Stimulated activated CD8-positive, alpha-beta memory T cell treated with anti-CD3 and anti-CD28 coated beads, Interleukin-4, amount 100 ng/mL, for 24 hours (primary cell): Measurements from ENCODE around the gene CTCF.

Experiments used
- DNase-seq: peaks from one replicate; pipeline ENCODE4 v3.0.0-alpha.2; 2020; ENCODE audit warnings: low read depth

Gene CTCF

DNA sequence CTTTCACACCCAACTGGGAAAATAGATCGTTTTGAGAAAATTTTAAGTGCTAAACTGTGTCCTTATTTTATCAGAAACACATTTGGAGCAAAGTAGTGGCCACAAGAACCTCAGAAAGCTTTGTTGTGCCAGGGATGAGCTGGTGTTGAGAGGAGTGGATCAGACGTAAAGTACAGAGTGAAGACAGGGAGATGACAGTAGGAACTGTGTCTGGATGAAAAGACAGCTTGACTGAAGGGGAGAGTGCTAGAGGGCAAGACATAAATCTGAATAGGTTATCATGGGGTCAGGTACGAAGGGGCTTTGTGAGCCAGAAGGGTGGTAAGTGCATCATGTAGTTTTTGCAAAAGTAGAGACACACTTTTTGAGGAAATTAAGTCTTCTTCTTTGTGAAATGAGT, 43.3 kb downstream of the CTCF start:
- no peak for DNase-seq

DNA sequence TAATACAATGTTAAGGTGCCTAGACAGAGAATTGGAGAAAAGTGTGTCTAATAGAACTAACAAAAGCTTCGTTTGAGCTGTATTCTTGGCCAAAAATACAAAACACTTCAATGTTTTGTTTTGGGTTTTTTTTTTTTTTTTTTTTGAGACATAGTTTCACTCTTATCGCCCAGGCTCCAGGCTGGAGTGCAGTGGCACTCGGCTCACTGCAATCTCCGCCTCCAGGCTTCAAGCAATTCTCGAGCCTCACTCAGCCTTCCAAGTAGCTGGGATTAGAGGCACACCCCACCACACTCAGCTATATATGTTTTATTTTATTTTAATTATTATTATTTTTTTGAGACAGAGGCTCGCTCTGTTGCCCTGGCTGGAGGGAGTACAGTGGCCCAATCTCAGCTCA, 44.3 kb downstream of the CTCF start:
- DNase-seq = no peak

DNA sequence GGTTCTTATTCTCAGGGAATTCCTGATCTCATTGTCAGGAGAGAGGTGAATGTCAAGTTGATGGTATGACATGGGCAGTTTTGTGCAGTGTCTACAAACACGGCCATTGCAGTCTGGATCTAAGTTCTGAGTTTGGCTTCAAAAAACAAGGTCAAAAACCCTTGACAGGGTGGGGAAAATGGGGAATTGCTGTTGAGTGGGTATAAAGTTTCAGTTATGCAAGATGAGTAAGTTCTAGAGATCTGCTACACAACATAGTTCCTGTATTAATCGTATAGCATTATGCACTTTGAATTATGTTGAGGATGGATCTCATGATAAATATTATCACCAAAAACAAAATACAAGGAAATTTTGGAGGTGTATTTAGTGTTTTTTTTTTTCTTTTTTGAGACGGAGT, 46.0 kb downstream of the CTCF start:
- no peak for DNase-seq

DNA sequence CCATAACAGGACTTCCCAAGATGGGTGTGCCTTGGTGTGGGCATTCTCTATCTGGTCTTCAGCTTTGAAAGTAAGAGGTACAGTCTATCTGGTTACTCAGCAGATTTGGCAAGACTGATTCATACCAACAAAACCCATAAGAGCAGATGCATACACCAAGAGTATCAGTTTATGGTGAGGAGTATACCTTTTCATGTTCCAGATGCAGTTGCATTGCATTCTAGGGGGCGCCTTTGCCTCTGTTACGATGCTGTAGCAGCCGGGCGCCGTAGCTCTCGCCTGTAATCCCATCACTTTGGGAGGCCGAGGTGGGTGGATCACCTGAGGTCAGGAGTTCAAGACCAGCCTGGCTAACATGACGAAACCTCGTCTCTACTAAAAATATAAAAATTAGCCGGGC, 51.5 kb downstream of the CTCF start:
- no peak for DNase-seq

DNA sequence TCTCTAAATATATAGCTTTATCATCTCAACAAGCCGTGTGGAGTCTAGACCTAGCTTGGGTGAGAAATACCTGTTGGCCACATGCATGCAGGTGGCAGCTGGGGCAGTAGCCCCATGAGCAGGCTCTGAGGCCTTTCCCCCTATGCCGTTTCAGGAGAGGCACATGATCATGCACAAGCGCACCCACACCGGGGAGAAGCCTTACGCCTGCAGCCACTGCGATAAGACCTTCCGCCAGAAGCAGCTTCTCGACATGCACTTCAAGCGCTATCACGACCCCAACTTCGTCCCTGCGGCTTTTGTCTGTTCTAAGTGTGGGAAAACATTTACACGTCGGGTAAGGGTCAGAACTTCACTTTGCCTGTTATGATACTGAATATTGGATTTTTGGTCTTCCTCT, 65.9 kb downstream of the CTCF start:
- no peak for DNase-seq

DNA sequence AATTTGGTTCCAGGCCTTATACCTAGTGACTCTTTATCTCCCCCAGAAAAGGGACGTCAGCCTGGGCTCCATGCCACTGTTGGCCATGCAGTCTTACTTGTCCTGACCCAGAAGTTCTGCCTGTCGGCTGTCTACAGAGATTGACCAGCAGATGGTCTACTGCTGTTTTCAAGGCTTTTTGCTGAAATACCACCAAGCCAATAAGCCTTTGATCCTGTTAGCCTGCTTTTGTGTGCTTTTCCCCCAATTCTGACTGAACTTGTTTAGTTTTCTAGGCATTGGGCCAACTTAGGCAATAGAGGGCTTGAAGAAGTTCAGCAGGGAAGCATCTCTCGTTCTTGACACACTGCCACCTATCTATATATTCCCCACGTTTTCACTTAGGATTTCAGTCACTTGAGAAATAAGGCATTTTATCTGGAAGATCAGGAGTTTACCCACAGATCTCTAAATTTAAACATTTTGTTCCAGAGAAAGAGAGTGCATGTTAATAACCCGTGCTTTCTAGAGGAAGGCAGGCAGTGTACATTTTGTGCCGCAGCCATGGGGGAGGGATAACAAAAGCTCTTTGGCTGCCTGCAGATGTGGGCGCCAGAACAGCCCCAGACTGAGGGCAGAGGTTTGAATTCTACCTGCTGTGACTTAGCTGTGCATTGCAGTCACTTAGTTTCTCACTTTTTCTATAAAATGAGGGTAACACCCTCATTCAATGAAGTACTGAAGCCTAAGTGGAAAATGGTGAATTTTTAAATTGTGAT, 70.3 kb downstream of the CTCF start:
- no peak for DNase-seq

DNA sequence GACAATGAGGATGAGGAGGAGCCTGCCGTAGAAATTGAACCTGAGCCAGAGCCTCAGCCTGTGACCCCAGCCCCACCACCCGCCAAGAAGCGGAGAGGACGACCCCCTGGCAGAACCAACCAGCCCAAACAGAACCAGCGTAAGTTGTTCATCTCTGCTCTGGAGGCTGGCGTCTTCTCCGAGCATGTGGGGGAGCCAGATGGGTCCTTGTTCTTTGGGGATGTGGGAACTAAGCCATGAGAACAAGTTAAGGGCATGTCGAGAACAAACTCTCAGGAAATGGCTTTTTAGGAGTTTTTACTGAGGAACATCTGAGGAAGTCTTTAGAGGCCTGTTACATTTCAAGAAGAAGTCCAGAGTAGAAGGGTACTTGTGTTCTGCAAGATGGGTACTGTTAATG, 74.4 kb downstream of the CTCF start:
- no peak for DNase-seq

DNA sequence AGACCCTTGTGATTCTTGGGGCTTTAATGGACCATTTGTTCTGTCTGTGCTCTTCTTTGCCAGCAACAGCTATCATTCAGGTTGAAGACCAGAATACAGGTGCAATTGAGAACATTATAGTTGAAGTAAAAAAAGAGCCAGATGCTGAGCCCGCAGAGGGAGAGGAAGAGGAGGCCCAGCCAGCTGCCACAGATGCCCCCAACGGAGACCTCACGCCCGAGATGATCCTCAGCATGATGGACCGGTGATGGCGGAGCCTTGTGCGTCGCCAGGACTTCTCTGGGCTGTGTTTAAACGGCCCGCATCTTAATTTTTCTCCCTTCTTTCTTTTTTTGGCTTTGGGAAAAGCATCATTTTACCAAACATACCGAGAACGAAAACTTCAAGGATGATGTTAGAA, 75.3 kb downstream of the CTCF start:
- DNase-seq = no peak

DNA sequence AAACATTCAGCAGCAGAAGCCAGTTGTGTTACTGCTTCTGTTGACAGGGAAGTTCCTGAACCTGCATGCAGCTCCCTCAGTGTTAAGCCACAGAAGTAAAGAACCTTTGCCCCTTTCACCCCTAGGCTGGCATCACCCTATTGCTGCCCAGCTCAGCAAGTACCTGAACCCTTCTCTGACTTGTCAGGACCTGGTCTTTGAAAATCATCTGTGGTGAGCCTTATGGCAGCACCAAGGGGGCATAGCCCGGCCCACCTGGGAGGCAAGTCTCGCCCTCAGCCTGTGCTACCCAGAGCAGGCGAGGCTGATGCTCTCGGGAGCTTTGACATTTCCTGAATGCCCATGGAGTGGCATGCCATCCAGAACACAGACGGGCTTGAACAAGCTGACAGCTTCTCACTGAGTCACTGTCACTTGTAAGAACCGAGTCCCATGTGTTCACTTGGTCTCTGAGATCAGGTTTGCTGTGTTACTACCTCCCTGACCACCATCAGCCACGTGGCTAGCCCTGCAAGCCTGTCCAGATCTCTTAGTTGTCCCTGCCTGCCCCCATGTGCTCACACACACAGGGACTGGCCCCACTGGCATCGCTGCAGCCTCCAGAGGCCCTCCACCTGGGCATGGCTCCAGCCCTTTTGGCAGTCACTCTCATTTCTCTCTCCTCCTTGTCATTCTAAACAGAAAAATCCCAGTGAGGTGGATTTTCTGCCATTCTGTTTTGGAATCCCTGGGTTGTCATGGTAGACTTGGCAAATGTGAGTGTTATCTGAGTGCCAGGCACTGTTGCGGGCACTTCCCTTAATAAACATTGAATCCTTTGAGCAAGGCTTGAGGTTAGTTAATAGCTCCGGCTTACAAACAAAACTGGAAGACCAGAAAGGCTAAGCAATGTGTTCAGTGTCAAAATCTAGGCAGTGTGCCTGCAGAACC, 79.7 kb downstream of the CTCF start:
- no peak for DNase-seq

DNA sequence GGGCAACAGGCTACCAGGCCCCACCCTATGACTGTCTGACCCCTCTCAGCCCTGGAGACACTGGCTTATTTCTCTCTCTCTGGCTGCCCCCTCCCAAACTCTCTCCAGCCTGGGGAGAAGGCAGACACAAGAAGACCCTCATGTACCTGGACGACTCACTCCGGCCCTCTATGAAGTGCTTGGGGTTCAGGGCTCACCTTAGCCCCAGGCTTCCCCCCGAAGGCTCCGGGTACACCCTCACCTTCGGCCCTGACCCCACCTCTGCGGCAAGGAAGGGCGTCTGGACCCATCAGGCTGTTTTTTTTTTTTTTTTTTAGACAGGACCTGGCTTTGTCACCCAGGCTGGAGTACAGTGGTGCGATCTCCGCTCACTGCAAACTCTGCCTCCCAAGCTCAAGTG, 81.7 kb downstream of the CTCF start:
- DNase-seq = no peak

DNA sequence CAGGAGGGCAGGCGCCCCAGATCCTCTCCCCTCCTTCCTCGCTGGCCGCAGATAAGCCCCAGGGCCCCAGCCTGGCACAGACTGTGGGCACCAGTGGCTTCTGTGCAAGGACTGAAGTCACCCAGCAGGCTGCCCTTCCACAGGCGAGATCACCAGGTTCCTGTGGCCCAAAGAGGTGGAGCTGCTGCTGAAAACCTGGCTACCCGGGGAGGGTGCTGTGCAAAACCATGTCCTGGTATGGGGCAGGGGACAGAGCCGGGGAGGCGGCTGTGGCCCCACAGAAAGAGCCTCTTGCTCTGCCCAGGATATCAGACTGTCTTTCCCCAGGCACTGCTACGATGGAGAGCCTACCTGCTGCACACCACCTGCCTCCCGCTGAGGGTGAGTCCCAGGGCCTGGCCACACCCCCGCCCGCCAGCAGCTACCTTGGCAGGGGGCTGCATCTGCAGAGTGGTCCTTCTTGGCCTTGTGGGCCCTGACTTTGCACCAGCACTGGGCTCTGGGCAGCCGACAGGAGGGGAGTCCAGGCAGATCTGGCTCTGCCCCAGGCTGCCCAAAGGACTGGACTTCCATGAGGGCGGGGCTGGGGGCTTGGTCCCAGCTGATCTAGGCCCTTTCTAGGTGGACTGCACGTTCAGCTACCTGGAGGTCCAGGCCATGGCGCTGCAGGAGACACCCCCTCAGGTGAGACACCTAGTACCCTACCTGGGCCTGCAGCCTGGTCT, 83.2 kb downstream of the CTCF start:
- no peak for DNase-seq

DNA sequence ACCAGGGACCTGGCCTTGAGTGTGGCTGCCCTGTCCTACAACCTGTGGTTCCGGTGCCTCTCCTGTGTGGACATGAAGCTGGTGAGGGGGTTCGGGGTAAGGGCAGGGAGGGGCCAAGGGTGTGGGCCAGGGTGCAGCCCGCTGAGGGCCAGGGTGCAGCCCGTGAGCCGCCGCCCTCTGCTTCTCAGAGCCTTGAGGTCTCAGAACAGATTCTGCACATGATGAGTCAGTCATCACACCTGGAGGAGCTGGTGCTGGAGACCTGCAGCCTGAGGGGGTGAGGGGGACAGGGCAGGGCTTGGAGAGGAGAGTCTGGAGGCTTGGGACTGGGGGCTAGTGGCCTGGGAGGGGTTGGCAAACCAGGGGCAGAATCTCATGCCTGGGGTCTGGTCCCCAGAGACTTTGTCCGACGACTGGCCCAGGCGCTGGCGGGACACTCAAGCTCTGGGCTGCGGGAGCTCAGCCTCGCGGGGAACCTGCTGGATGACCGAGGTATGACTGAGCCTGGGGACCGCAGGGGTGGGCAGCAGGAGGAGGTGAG, 84.9 kb downstream of the CTCF start:
- no peak for DNase-seq

DNA sequence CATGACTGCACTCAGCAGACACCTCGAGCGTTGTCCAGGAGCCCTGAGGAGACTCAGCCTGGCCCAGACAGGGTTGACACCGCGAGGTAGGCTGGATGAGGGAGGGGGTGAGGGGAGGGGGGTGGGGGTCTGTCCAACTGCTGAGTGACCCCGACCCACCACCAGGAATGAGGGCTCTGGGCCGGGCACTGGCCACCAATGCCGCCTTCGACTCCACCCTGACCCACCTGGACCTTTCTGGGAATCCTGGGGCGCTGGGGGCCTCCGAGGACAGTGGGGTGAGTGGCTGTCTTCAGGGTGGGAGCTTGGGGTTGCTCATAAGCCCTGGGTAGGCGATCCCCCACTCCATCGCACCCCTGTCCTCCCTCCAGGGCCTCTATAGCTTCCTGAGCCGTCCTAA, 85.4 kb downstream of the CTCF start:
- DNase-seq = no peak

DNA sequence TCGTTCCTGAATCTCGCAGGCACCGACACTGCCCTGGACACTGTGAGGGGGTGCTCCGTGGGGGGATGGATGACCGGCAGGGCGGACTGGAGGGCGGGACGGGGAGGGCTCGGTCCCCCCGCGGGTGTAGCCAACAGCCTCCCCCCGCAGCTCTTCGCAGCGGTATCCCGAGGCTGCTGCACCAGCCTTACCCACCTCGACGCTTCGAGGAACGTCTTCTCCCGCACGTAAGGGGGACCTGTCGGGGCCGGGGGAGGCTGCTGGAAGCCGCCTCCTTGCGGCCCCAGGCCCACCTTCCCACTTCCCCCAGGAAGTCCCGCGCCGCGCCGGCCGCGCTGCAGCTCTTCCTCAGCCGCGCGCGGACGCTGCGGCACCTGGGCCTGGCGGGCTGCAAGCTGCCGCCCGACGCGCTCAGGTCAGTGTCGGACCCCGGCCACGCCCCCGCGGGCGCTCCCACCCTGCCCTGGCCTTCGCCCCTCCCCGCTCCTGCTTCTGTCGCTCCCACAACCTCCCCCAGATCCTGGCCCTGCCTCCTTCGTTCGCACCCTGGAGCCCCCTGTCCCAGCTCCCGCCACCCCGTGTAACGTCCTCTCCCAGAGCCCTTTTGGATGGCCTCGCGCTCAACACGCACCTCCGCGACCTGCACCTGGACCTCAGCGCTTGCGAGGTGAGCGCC, 85.9 kb downstream of the CTCF start:
- no peak for DNase-seq

DNA sequence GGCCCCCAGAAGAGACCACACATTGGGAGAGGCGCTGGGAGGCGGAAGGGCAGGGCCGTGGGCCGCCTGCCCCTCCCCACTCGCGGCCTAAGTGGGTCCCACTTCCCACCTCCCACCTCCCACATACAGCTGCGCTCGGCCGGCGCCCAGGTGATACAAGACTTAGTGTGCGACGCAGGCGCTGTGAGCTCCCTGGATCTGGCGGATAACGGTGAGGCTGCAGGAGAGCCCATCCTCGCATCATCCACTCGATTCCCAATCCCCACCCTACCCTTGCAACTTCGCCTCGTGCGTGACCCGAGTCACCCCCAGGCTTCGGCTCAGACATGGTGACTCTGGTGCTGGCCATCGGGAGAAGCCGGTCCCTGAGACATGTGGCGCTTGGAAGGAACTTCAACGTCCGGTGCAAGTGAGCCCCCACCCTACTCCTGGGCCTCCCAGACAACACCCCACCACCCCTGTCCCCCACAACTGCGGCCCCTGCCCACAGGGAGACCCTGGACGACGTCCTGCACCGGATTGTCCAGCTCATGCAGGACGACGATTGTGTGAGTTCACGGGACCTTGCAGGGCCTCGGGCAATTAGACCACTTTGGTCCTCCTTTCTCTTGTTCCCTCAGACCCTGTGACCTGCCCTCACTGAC, 86.6 kb downstream of the CTCF start:
- DNase-seq = no peak

DNA sequence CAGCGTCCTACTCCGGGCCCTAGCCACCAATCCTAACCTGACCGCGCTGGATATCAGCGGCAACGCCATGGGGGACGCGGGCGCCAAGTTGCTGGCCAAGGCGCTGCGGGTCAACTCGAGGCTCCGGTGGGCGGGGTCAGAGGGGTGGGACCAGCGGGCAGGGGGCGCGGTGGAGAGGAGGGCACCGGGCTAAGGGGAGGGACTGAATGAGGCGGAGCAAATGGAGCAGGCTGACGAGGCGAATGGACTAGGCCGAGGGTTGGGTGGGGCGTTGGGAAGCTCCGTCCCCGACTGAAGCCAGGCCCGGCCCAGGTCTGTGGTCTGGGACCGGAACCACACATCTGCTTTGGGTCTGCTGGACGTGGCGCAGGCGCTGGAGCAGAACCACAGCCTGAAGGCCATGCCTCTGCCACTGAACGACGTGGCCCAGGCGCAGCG, 87.2 kb downstream of the CTCF start:
- no peak for DNase-seq

DNA sequence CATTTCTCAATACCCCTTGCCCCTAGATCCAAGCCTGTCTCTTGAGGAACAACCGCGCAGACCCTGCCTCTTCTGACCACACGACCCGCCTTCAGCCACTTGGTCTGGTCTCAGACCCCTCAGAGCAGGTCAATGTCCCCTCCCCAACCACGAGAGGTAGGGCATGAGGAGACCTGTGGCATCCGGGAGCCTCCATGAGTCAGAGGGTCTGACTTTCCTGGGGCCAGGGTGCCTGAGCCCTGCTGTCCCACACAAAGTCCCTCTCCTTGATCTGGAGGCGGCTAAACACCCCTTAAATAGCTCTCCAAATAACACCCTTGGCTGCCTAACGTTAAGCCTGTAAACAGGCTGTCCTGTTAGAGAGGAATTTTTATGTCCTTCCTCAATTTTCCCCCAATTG, 87.7 kb downstream of the CTCF start:
- DNase-seq = no peak

DNA sequence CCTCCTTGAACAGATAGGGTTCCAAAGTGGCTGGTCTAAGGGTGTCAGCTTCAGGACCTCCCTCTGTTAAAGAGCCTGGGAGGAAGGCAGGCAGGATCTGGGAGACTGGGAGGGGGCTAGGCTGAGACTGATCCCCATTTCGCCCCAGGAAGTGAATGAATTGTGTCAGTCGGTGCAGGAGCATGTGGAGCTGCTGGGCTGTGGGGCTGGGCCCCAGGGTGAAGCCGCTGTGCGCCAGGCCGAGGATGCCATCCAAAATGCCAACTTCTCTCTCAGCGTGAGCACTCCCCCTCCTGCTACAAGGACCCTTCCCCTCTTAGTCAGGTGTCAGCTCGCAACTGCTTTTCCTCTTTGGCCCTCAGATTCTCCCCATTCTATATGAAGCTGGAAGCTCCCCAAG, 88.7 kb downstream of the CTCF start:
- DNase-seq = no peak

DNA sequence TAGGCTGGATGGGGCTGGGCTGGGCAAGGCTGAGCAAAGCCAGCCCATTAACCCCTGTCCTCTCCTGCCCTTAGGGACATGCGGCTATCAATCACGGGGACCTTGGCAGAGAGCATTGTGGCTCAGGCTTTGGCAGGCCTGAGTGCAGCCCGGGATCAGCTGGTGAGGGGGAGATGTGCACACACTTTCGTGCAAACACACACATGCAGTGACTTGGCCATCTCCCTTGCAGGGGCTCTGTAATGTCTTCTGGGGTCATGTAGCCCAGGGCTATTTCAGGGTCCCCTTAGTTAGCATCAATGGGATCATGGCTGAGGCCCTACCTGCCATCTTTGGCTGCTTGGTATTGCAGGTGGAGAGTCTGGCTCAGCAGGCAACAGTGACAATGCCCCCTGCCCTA, 89.5 kb downstream of the CTCF start:
- DNase-seq = no peak

DNA sequence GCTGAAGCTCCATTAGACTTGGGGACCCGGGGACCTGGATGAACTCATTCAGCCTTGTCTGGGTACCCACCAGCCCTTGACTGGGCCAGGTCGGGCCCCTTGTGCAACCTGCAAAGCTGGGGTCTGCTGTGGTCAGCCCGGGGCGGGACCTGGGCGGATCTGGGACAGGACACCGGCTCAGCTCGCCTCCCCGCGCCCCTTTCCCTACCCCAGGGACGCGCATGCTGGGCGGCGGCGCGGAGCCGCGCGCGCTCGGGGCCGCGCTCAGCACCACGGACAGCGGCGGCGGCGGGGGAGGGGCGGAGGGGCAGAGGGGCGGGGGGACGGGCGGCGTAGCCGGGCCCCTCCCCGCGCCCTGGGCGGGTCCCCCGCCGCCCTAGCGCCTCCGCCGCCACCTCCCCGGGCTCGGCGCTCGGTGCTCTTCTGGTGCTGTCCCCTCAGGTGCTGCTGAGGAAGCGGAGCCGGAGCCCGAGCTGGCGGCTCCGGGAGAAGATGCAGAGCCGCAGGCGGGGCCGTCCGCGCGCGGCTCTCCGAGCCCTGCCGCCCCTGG, 90.3 kb downstream of the CTCF start:
- DNase-seq = no peak

DNA sequence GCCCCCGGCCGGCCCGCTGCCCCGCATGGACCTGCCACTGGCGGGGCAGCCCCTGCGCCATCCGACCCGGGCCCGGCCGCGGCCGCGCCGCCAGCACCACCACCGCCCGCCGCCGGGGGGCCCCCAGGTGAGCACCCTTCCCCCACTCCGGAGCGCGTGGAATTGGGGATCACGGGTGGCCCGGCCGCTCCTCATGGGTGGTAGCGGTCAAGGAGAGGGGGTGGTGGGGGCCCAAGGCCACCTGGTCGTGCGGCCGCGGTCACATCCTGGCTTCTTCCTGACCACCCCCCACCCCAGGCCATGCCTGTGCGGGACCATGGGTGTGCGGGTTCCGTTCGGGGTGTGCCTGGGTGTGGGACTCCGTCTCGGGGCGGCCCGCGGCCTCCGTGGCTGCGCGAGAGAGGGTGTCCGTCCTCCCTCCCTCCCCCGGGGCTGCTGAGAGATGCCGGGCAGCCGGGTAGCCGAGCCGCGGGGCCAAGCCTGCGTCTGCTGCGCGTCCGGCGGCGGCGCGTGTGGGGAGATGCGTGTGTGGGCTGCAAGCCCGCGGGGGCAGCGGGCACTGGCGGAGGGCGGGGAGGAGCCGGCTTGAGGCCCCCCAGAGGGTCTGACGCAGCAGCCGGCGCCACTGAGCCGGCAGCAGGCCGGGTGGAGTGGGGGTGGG, 90.9 kb downstream of the CTCF start:
- no peak for DNase-seq
